ENCODE data around the gene AZGP1.
"Not testable (repeated sequence)": the region's sequence is repeated elsewhere in the genome, so short reads cannot be mapped to it uniquely, and the experiment has no call there.

The AZGP1 gene

DNA sequence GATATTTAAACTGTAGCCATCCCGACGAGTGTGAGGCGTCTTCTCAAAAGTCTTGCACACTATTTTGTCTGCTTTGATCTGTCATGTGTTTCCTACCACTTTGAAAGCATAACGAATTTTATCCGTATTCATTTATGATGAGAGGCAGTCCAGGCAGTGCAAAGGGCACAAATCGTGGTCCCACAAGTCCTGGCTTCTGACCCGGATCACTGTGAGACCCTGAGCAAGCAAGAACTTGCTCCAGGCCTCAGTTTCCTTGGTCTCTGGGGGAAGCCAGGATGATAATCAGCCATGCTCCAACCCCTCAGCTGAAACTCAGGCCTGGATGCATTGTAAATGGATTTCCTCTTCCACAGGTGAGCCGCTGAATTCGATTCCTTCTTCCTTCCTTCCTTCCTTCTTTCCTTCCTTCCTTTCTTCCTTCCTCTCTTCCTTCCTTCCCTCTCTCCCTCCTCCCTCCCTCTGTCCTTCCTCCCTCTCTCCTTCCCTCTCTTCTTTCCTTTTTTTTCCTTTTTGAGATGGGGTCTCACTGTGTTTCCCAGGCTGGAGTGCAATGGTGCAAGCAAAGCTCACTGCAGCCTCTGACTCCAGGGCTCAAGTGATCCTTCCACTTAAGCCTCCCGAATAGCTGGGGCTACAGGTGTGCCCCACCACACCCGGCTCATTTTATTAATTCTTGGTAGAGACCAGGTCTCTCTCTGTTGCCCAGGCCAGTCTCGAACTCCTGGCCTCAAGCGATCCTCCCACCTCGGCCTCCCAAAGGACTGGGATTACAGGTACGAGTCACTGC is 21.1 kb upstream of the AZGP1 start:
- DNase-seq = no peak

DNA sequence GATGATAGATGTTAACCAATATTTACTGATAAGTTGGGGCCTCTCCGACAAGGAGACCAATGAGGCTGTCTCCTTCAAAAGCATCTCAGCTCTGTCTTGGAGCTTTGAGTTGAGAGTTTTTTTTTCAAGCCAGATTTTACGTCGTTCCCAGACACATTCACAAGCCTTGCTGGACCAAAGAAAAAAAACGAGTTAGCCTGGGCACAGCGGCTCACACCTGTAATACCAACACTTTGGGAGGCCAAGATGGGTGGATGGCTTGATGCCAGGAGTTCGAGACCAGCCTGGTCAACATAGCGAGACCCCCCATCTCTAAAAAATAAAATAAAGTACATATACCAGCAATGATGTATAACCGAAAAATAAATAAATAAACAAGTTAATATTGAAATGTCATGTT is 19.0 kb upstream of the AZGP1 start:
- DNase-seq = no peak

DNA sequence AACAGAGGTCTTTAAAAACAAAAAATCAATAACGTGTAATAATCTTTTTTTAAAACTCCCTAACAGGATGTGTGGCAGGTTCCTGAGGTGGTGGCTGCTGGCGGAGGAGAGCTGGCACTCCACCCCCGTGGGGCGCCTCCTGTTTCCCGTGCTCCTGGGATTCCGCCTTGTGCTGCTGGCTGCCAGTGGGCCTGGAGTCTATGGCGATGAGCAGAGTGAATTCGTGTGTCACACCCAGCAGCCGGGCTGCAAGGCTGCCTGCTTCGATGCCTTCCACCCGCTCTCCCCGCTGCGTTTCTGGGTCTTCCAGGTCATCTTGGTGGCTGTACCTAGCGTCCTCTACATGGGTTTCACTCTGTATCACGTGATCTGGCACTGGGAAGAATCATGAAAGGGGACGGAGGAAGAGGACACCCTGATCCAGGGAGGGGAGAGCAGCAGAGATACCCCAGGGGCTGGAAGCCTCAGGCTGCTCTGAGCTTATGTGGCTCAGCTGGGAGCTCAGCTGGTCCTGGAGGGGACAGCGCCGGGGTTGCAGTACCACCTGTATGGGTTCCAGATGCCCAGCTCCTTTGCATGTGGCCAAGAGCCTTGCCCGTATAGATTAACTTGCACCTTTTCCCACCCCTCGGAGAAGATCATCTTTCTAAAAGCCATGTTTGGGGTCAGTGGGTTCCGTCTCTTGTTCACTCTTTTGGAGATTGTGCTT is 16.7 kb upstream of the AZGP1 start:
- DNase-seq = no peak

DNA sequence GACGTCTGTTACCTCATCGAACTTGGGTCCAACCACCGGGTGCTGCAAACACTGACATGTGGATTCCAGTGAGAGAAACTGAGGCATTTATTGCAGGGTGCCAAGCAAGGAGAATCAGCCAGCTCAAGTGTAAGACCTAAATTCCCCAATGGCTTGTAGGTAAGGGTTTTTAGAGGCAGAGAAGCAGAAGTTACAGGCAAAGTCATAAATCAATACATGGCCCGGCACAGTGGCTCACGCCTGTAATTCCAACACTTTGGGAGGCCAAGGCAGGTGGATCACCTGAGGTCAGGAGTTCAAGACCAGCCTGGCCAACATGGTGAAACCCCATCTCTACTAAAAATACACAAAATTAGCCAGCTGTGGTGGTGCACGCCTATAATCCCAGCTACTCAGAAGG is 15.7 kb upstream of the AZGP1 start:
- DNase-seq = not testable (repeated sequence)

DNA sequence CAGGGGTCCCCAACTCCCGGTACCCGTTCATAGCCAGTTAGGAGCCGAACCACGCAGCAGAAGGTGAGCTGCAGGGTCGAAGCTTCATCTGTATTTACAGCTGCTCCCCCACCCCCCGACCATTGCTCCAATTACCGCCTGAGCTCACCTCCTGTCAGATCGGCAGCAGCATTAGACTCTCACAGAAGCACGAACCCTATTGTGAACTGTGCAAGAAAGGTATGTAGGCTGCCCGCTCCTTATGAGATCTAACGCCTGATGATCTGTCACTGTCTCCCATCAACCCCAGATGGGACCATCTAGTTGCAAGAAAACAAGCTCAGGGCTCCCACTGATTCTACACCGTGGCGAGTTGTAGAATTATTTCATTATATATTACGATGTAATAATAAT is 14.6 kb upstream of the AZGP1 start:
- peak; percentile 60 for DNase-seq

DNA sequence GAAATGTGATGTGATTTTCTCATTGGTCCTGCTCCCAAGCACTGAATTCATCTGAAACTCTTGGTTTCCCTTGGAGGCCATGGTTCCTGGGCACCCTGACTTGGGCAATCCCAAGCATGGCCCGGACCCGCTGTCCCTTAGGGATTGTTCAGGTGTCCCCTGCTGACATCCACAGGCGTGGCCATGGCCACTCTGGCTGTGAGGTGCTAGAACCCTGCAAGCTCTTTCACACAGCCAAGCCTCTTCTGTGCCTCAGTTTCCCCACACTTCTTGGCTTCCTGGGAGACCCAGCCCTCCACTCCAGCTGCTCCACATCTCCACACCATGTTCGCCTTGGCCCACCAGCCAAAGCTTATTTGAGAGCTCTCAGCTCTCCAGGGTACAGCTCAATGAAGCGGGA is 12.0 kb upstream of the AZGP1 start:
- no peak for DNase-seq

DNA sequence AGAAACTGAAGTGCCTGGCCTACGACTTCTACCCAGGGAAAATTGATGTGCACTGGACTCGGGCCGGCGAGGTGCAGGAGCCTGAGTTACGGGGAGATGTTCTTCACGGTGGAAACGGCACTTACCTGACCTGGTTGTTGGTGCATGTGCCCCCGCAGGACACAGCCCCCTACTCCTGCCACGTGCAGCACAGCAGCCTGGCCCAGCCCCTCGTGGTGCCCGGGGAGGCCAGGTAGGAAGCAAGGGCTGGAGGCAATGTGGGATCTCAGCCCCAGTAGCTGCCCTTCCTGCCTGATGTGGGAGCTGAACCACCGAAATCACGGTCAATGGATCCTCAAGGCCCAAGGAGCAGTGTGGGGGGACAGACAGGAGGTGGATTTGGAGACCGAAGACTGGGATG is 11.5 kb upstream of the AZGP1 start:
- DNase-seq = not testable (repeated sequence)

DNA sequence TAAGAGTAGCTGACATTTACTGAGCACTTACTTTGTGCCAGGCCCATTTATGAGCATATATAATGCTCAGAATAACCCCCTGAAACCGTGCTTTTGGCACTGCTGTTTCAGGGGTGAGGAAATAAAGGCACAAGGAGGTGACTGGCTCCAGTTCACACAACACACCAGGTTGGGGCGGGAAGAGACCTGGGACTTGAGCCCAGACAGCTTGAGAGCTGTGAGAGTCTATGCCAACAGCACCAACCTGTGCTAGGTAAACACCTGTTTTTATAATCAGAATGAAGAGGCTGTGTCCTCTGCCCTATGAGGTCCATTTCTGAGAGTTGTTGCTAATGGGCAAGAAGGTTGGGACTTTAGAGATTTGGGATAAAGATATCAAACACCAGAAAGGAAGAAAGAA is 8.8 kb upstream of the AZGP1 start:
- DNase-seq = no peak

DNA sequence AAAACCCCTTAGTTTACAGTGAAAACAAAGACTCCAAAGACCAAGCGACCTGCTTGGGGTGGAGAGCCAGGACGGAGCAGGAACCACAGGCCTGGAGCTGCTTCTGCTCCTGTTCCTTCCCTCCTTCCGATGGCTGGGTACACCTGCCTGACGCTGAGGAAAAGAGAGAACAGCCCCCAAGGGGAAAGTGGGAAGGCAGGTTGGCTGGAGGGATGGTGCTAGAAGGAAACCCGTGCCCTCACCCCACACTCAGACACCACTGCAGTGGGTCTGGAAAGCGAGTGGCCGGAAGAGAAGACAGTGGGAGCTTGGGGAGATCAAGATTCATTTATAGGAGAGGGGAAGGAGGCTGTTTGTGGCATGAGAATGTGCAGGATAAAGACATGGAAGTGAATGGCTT is 5.2 kb upstream of the AZGP1 start:
- DNase-seq = not testable (repeated sequence)

DNA sequence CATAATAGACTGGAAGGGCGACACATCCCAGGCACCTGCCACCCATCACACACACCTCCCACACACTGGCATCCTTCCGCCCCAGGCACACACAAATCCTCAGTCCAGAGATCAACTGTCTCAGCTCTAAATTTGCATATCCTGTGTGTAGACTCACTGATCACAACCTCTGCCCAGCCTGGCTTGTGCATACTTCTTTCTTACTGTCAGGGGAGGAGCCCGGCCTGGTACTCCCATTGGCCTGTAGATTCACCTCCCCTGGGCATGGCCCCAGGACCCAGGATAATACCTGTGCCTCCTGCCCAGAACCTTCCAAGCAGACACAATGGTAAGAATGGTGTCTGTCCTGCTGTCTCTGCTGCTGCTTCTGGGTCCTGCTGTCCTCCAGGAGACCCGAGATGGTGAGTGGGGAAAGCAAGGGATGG is 4.6 kb upstream of the AZGP1 start:
- peak; percentile 93 for DNase-seq

DNA sequence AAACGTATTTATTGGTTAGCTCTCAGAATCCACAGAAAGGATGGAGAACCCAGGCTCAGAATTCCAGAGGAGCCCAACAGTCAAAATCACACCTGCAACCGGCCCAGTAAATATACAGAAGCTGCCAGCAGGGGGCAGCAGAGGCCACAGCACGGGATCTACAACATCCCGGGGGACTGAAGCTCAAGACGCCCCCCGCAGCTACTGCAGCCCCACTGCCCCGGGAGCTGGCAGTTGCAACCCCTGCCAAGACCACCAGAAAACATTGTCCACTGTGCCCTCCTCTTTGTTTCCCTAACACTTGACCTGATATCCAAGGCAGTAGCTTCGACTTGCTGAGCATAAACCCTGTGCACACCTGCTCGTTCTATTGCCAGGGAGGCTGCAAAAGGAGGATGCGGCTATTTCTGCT is 4.0 kb upstream of the AZGP1 start:
- peak; percentile 75 for DNase-seq

DNA sequence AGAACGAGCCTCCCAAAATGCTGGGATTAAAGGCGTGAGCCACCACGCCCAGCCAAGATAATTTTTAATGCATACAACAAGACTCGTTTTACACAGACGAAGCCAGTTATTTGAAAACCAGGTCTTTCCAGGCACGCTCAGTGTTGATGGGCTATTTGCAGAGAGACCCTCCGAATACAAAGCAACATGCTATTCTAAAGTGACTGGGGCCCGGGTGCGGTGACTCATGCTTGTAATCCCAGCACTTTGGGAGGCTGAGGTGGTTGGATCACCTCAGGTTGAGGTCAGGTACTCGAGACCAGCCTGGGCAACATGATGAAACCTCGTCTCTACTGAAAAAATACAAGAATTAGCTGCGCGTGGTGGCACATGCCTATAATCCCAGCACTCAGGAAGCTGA is 795 bp upstream of the AZGP1 start:
- DNase-seq = no peak

DNA sequence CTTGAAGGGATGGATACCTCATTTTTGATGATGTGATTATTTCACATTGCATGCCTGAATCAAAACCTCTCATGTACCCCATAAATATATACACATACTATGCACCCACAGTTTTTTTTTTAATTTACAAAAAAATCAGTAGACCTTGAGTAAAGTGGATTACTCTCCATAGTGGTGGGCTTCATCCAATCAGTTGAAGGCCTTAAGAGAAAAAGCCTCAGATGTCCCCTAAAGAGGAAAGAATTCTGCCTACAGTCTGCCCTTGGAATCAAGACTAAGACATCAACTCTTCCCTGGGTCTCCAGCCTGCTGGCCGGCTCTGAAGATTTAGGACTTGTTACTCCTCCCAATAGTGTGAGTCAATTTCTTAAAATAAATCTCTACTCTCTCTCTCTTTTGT is 1.1 kb downstream of the AZGP1 start:
- DNase-seq = no peak

DNA sequence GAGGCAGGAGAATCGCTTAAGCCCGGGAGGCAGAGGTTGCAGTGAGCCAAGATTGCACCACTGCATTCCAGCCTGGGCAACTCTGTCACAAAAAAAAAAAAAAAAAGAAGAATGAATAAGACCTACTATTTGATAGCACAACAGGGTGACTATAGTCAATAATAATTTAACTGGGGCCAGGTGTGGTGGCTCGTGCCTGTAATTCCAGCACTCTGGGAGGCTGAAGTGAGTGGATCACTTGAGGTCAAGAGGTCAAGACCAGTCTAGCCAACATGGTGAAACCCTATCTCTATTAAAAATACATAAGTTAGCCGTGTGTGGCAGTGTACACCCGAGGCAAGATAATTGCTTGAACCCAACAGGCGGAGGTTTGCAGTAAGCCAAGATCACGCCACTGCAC is 2.0 kb downstream of the AZGP1 start:
- DNase-seq = not testable (repeated sequence)

DNA sequence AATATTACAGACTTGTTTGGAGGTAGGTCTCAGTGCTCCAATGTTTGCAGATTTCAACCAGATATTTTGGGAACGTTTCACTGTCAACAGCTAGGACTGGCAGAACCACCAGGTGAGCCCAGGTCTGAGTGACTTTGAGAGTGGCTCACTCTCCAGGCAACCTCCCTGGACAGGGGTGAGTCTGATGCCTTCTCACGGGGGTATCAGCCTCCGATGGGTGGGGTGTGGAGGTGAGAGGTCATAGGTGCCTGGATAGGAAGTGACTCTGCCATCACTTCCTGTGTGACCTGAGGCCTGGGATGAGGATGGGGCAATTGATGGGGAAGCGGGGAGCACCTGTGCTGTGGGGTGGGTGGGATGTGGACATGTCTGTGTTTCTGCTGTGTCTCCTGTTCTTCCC is 4.6 kb downstream of the AZGP1 start:
- no peak for DNase-seq

DNA sequence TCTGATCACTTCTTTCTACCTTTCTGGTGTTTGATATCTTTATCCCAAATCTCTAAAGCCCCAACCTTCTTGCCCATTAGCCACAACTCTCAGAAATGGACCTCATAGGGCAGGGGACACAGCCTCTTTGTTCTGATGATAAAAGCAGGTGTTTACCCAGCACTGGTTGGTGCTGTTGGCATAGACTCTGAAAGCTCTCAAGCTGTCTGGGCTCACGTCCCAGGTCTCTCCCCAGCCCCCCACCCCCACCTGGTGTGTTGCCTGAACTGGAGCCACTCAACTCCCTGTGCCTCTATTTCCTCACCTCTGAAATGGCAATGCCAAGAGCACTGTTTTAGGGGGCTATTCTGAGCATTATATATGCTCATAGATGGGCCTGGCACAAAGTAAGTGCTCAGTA is 6.0 kb downstream of the AZGP1 start:
- DNase-seq = not testable (repeated sequence)

DNA sequence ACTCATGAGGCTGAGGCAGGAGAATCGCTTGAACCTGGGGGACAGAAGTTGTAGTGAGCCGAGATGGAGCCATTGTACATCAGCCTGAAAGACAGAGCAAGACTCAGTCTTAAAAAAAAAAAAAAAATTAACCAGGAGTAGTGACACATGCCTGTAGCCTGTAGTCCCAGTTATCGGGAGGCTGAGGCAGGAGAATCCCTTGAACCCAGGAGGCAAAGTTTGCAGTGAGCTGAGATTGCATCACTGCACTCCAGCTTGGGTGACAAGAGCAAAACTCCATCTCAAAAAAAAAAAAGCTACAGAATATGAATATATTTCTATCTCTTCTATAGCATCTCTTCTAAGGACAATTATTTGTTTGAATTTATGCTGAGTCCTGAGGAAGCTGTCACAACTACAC is 6.5 kb downstream of the AZGP1 start:
- DNase-seq = no peak

DNA sequence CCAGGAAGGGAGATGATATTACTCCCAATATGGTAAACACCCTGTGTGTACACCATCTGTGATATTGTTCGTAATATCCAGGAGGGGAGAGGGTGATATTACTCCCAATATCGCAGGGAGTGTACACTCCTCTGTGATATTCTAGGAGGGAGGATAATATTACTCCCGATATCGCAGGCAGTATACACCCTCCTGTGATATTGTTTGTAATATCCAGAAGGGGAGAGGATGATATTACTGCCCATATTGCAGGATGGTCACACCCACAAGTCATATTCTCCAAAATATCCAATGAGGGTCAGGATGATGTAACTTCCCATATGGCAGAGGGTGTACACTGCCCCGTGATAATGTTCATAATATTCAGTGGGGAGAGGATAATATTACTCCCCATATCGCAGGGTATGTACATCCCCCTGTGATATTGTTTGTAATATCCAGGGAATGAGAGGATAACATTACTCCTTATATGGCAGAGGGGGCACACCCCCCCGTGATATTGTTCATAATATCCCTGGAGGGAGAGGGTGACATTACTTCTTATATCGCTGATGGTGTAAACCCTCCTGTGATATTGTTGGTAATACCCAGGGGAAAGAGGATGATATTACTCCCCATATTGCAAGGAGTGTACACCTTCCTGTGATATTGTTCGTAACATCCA is 17.1 kb downstream of the AZGP1 start:
- DNase-seq = no peak

DNA sequence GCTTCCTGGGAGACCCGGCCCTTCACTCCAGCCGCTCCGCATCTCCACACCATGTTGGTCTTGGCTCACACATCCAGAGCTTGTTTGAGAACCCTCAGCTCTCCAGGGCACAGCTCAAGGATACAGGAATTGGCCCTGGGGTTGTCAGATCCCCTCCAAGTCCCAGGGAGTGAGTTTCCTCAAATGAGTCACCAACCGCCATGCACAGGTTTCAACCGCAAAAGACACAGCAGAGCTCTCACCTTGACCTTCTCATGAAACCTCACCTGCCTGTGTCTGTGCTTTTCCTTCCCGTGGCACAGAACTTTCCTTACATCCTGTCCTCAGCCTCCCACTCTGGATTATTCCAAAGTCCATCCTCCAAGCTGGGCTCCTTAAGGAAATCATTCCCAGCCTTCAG is 20.6 kb downstream of the AZGP1 start:
- no peak for DNase-seq

DNA sequence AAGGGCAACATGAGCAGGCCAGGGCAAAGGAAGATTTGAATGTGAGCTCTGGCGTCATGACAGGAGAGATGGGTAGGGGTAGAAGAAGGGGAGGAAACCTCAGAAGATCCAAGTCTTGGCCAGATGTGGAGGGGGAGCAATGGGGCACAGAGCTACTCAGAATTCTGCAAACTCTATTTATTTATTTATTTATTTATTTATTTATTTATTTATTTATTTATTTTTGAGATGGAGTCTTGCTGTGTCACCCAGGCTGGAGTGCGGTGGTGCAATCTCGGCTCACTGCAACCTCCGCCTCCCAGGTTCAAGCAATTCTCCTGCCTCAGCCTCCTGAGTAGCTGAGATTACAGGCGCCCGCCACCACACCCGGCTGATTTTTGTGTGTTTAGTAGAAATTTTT is 21.2 kb downstream of the AZGP1 start:
- DNase-seq = not testable (repeated sequence)

DNA sequence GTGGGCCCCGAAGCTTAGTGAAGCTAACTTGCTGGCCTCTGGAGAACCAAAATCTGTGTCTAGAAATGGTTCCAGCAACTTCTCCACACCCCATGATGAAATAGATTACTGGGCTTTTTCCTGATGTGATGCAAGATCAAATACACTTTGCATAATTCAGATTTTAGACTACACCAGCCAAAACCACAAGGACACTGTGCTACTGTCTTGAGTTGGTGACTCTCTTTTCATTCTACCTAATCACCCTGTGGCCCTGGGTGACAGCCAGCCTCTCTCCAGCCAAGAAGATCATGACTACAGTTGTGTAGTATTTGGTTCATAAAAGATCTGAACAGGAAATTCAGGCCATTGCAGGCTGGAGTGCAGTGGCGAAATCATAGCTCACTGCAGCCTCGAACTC is 22.2 kb downstream of the AZGP1 start:
- no peak for DNase-seq

DNA sequence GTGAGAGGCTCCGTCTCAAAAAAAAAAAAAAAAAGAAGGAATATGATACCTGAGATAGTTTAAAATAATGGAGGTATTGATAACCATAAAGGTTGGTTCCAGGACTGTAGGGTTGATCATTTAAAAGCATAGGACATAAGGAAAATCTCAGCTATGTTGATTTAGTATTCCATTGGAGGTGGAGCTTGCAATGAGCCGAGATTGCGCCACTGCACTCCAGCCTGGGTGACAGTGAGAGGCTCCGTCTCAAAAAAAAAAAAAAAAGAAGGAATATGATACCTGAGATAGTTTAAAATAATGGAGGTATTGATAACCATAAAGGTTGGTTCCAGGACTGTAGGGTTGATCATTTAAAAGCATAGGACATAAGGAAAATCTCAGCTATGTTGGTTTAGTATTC is 23.2 kb downstream of the AZGP1 start:
- not testable (repeated sequence) for DNase-seq

DNA sequence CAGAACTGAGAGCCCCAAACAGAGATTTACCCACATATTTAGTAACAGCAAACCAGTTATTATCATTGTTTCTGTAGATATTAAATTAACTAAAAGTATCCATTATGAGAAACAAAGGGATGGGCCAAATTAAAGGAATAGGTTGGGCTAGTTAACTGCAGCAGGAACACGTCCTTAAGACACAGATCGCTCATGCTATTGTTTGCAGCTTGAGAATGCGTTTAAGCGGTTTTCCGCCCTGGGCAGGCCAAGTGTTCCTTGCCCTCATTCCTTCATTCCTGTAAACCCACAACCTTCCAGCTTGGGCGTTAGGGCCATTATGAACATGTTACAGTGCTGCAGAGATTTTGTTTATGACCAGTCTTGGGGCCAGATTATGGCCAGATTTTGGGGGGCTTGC is 25.0 kb downstream of the AZGP1 start:
- DNase-seq = not testable (repeated sequence)

DNA sequence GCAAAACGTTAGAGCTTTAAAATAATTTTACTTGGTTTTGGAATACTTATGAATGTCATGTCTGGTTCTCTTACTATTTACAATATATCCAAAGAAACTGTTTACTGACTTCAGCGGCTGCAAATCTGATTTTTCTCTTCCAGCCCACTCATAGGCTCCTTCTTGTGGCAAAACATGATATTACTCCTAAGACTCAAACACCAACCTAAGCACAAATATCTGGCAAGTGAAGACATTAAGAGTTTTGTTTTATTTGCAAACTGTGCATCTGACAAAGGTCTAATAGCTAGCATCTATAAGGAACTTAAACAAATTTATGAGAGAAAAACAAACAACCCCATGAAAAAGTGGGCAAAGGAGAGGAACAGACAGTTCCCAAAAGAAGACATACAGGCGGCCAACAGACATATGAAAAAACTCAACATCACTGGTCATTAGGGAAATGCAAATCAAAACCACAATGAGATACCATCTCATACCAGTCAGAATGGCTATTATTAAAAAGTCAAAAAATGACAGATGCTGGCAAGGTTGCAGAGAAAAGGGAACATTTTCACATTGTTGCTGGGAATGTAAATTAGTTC is 26.1 kb downstream of the AZGP1 start:
- DNase-seq = peak; percentile 87

All from NCI-H526 treated with DMSO at 0.1 percent for 48 hours (cell line).